Fibroblast of villous mesenchyme (primary cell): Measurements from ENCODE around the gene CEBPB. TPM values are rescaled to one million over a fixed set of nuclear protein-coding genes. Genes with fewer than 3 reads are reported as not detected.
A peak's percentile ranks its signal among the peaks of the same experiment; 100 is the strongest.
"Not testable (repeated sequence)": the region's sequence is repeated elsewhere in the genome, so short reads cannot be mapped to it uniquely, and the experiment has no call there.

Experiments used
- DNase-seq: peaks from one replicate; pipeline ENCODE4 v3.0.0-alpha.2; 2010; ENCODE audit warnings: low read depth
- H3K4me3 ChIP-seq: 2 replicates; pipeline ENCODE4 v1.5.1; 2011; ENCODE audit warnings: low read depth, mild to moderate bottlenecking, low read length
- total RNA-seq: library from RNA; depleted of rRNA; stranded (reverse); fragments of >200 nt; gene quantifications from 2 replicates; pipeline ENCODE4 v1.2.3, GENCODE V29; 2012
- TF ChIP-seq, protein P1 (sequence below): IDR thresholded peaks from 2 replicates; pipeline ENCODE4 v1.5.1; 2012; ENCODE audit warnings: low read depth, mild to moderate bottlenecking, low read length; ENCODE audit not compliant: insufficient read depth

CEBPB gene
- total RNA-seq, 1 donor: 70.4 TPM

DNA sequence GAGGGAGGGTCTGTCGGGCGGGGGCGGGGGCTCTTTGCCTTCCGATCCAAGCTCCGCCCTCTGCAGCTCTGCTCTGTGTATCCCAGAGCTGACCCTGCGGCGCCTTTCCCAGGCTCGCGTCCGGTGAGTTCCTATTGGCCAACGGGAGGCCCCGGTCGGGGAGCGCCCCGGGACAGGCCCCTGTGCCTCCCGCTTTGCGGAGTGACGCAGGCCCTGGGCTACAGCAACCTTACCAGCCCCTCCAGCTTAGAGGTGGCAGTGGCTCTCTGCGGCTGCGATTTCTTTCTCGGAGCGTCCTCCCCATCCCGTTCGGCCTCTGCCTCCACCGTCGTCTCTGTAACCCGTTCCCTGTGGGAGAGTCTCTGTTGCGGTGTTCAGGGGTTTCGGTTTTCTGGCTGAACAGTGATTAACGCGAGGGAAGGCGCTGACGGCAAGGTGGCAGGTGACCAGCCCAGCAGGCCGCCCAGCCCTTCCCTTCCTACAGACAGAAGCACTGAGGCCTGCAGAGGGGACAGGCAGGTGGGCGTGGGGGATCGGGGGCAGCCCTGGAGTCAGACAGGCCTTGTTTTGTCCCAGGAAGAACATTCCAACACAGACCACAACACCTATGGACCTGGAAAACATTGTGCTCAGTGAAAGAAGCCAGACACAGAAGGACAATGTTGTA lies 18.1 kb upstream of the CEBPB start:
- TF ChIP-seq, protein P1, sequence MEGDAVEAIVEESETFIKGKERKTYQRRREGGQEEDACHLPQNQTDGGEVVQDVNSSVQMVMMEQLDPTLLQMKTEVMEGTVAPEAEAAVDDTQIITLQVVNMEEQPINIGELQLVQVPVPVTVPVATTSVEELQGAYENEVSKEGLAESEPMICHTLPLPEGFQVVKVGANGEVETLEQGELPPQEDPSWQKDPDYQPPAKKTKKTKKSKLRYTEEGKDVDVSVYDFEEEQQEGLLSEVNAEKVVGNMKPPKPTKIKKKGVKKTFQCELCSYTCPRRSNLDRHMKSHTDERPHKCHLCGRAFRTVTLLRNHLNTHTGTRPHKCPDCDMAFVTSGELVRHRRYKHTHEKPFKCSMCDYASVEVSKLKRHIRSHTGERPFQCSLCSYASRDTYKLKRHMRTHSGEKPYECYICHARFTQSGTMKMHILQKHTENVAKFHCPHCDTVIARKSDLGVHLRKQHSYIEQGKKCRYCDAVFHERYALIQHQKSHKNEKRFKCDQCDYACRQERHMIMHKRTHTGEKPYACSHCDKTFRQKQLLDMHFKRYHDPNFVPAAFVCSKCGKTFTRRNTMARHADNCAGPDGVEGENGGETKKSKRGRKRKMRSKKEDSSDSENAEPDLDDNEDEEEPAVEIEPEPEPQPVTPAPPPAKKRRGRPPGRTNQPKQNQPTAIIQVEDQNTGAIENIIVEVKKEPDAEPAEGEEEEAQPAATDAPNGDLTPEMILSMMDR: no peak
- peak overlapping the region; percentile 67 for H3K4me3 ChIP-seq
- DNase-seq: peak; percentile 95

DNA sequence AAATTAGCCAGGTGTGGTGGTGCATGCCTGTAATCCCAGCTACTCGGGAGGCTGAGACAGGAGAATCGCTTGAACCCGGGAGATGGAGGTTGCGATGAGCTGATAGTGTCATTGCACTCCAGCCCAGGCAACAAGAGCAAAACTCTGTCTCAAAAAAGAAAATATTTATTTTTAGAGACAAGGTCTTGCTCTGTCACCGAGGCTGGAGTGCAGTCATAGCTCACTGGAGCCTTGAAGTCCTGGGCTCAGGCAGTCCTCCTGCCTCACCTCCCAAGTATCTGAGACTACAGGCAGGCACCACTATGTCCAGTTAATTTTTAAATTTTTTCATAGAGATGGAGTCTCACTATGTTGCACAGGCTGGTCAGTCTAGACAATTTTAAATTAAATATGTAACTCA lies 16.2 kb upstream of the CEBPB start:
- TF ChIP-seq, protein P1: no peak
- no peak for DNase-seq
- H3K4me3 ChIP-seq: no peak overlapping the region

GRCh38 chr20:50175938-50176933 lies 14.4 kb upstream of the CEBPB start:
- TF ChIP-seq, protein P1: no peak

DNA sequence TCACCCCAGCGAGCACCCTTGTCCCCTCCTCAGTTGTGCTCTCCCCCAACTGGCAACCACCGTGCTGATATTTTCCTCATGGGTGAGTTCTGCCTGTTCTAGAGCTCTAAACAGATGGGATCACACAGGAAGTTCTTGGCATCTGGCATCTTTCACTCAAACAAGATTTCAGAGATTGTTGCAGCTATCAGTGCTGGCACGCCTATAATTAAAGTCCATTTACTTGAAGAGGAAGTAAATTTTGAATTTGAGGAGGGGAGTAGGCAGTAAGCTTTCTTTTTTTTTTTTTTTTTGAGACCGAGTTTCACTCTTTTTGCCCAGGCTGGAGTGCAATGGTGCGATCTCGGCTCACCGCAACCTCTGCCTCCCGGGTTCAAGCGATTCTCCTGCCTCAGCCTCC lies 12.0 kb upstream of the CEBPB start:
- DNase-seq, H3K4me3 ChIP-seq: not testable (repeated sequence)

More at GRCh38 chr20:50175938-50176933, 14.4 kb upstream of the CEBPB start:
- DNase-seq: no peak
- no peak overlapping the region for H3K4me3 ChIP-seq

- TF ChIP-seq, protein P1: no peak
- DNase-seq: no peak
- H3K4me3 ChIP-seq: no peak overlapping the region
Observed at GRCh38 chr20:50181344-50181743, 9.3 kb upstream of the CEBPB start.

DNA sequence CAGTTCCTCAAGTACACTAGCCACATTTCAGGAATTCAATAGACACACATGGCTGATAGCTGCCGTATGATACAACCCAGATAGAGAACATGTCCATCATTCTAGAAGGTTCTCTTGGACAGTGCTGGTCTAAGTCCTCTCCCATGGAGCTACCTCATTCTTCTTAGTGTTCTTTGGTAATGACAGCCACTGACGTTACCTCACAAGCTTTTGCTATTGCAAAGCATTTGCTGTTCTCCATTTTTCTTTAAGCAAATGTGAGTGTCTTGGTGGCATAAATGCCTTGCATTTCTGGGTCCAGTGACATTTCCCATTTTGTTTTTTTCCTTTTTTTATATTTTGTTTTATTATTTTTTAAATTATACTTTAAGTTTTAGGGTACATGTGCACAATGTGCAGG lies 8.3 kb upstream of the CEBPB start:
- TF ChIP-seq, protein P1: no peak
- H3K4me3 ChIP-seq: no peak overlapping the region
- DNase-seq: no peak

- DNase-seq: no peak
- H3K4me3 ChIP-seq: no peak overlapping the region
- TF ChIP-seq, protein P1: no peak
Observed at GRCh38 chr20:50185426-50185825, 5.2 kb upstream of the CEBPB start.
